Keratinocyte (primary cell): ENCODE measurements around the gene PCID2. TPM values are rescaled to one million over a fixed set of nuclear protein-coding genes. Genes with fewer than 3 reads are reported as not detected.

Source experiments
- DNase-seq: peaks from one replicate; pipeline ENCODE4 v3.0.0-alpha.2; 2011; ENCODE audit warnings: low read depth, missing footprints, low spot score
- FAIRE-seq: peaks from 2 replicates; lab custom pipeline; 2011; peaks lifted over from hg19 to GRCh38; lab: Jason Lieb, UNC
- H2AFZ ChIP-seq: 2 replicates; pipeline ENCODE4 v1.6.0; 2012; ENCODE audit warnings: low read length, control low read depth, inconsistent platforms; ENCODE audit not compliant: control insufficient read depth
- H3K27ac ChIP-seq: 2 replicates; pipeline ENCODE4 v1.5.1; 2011; ENCODE audit warnings: low read length; ENCODE audit not compliant: control insufficient read depth, insufficient read depth
- H3K27me3 ChIP-seq: 3 replicates; pipeline ENCODE4 v1.6.0; 2011; ENCODE audit warnings: low read length; ENCODE audit not compliant: control insufficient read depth, insufficient read depth; ENCODE audit errors: extremely low read depth
- H3K36me3 ChIP-seq, 2 experiments: 2 replicates in 1 of 2; 3 replicates in 1 of 2; pipeline ENCODE4 v1.5.1; 2011; ENCODE audit warnings: low read length in 2 of 2, mild to moderate bottlenecking in 1 of 2; ENCODE audit not compliant: control insufficient read depth in 2 of 2, insufficient read depth in 2 of 2; ENCODE audit errors: extremely low read depth in 1 of 2
- H3K4me1 ChIP-seq: 3 replicates; pipeline ENCODE4 v1.5.1; 2011; ENCODE audit warnings: low read length; ENCODE audit not compliant: control insufficient read depth, insufficient read depth; ENCODE audit errors: extremely low read depth
- H3K4me2 ChIP-seq: 3 replicates; pipeline ENCODE4 v1.6.0; 2011; ENCODE audit warnings: low read depth, low read length; ENCODE audit not compliant: control insufficient read depth, insufficient read depth; ENCODE audit errors: extremely low read depth
- H3K4me3 ChIP-seq, 3 experiments: fragments of 200-600 bp in 1 of 3; sonication (generic) in 1 of 3; 2 replicates in 2 of 3; 3 replicates in 1 of 3; pipeline ENCODE4 v1.5.1; 2011 to 2016; ENCODE audit warnings: low read length in 3 of 3, mild to moderate bottlenecking in 3 of 3, control low read depth in 2 of 3, inconsistent platforms in 1 of 3, low read depth in 1 of 3, mixed read lengths in 1 of 3, mixed run types in 1 of 3, moderate library complexity in 1 of 3; ENCODE audit not compliant: control insufficient read depth in 2 of 3, insufficient read depth in 2 of 3; ENCODE audit errors: extremely low read depth in 1 of 3
- H3K79me2 ChIP-seq: 2 replicates; pipeline ENCODE4 v1.6.0; 2012; ENCODE audit warnings: low read length; ENCODE audit not compliant: control insufficient read depth, insufficient read depth
- H3K9ac ChIP-seq: 3 replicates; pipeline ENCODE4 v1.6.0; 2011; ENCODE audit warnings: low read length; ENCODE audit not compliant: control insufficient read depth, insufficient read depth; ENCODE audit errors: extremely low read depth
- H3K9me1 ChIP-seq: 3 replicates; pipeline ENCODE4 v1.6.0; 2011; ENCODE audit warnings: low read length; ENCODE audit not compliant: control insufficient read depth, insufficient read depth; ENCODE audit errors: extremely low read depth
- H3K9me3 ChIP-seq: 2 replicates; pipeline ENCODE4 v1.5.1; 2012; ENCODE audit warnings: low read depth, low read length; ENCODE audit not compliant: control insufficient read depth
- H4K20me1 ChIP-seq: 3 replicates; pipeline ENCODE4 v1.6.0; 2011; ENCODE audit warnings: low read length; ENCODE audit not compliant: control insufficient read depth, insufficient read depth; ENCODE audit errors: extremely low read depth
- EZH2 ChIP-seq: IDR thresholded peaks from one replicate; pipeline ENCODE4 v1.6.1; 2012; ENCODE audit warnings: inconsistent platforms, mild to moderate bottlenecking, low read length, moderate library complexity
- dilution Hi-C: fragments of 300-500 bp; cut with MboI; formaldehyde crosslinking; loops from one replicate; pipeline ENCODE4 v1.7.0; 2020; ENCODE audit warnings: low sequenced_read_pairs; ENCODE audit not compliant: extremely low pct_ligation_motif_present
- polyA plus RNA-seq, 5 experiments: library from polyadenylated mRNA; depleted of rRNA in 3 of 5; stranded (reverse) in 3 of 5; stranded (forward) in 1 of 5; unstranded in 1 of 5; fragments of >200 nt; gene quantifications; 1 replicate in 1 of 5; 2 replicates in 3 of 5; 3 replicates in 1 of 5; pipeline versions ENCODE4 v1.2.1 to v1.2.3, GENCODE V29; 2011 to 2012; ENCODE audit warnings: missing spikeins in 2 of 5, low read depth in 1 of 5, low replicate concordance in 1 of 5
- TF ChIP-seq, protein P1 (sequence below), 3 experiments: IDR thresholded peaks in 1 of 3; conservative IDR thresholded peaks in 1 of 3; optimal IDR thresholded peaks in 1 of 3; 2 replicates in 2 of 3; 3 replicates in 1 of 3; pipeline versions ENCODE3 to v1.5.1; 2011; ENCODE audit warnings: low read length in 3 of 3, mild to moderate bottlenecking in 3 of 3, moderate library complexity in 2 of 3, control low read depth in 1 of 3, inconsistent platforms in 1 of 3; ENCODE audit not compliant: insufficient read depth in 2 of 3; ENCODE audit errors: extremely low read depth in 1 of 3

Gene PCID2
- polyA plus RNA-seq, 1 donor (not counting 4 experiments of a cell fraction or from before 2014, with no cell fraction given) = 76.5 TPM

- H3K79me2 ChIP-seq = no peaks in the 10 kb centered on the region
- FAIRE-seq (no peak), DNase-seq (no peak)
- H3K4me3 ChIP-seq = no peak overlapping the region
- H4K20me1 ChIP-seq = peaks cover 3% of the 10 kb centered on the region
- H3K4me1 ChIP-seq = peaks cover 4% of the 10 kb centered on the region
- no peak overlapping the region for H3K4me2 ChIP-seq
- TF ChIP-seq, protein P1, sequence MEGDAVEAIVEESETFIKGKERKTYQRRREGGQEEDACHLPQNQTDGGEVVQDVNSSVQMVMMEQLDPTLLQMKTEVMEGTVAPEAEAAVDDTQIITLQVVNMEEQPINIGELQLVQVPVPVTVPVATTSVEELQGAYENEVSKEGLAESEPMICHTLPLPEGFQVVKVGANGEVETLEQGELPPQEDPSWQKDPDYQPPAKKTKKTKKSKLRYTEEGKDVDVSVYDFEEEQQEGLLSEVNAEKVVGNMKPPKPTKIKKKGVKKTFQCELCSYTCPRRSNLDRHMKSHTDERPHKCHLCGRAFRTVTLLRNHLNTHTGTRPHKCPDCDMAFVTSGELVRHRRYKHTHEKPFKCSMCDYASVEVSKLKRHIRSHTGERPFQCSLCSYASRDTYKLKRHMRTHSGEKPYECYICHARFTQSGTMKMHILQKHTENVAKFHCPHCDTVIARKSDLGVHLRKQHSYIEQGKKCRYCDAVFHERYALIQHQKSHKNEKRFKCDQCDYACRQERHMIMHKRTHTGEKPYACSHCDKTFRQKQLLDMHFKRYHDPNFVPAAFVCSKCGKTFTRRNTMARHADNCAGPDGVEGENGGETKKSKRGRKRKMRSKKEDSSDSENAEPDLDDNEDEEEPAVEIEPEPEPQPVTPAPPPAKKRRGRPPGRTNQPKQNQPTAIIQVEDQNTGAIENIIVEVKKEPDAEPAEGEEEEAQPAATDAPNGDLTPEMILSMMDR (optimal IDR thresholded peaks at IDR 0.05 in 1 of 3, IDR thresholded peaks at IDR 0.05 in 1 of 3, conservative IDR thresholded peaks at IDR 0.05 in 1 of 3; ENCODE audit: extremely low read depth in 1 of 3, insufficient read depth in 2 of 3, low read length in 3 of 3) = no peak
- TF ChIP-seq EZH2 = no peak
- no peaks in the 10 kb centered on the region for H3K9me3 ChIP-seq
- H3K27ac ChIP-seq = no peak overlapping the region
- H3K9ac ChIP-seq = no peak overlapping the region
- no peak overlapping the region for H2AFZ ChIP-seq
- peaks cover 18 to 44% of the 10 kb centered on the region in 2 experiments for H3K36me3 ChIP-seq
- no peaks in the 10 kb centered on the region for H3K27me3 ChIP-seq
- no peaks in the 10 kb centered on the region for H3K9me1 ChIP-seq
- dilution Hi-C loops = no loop called here
Observed at GRCh38 chr13:113176280-113176679, 32.2 kb downstream of the PCID2 start.

DNA sequence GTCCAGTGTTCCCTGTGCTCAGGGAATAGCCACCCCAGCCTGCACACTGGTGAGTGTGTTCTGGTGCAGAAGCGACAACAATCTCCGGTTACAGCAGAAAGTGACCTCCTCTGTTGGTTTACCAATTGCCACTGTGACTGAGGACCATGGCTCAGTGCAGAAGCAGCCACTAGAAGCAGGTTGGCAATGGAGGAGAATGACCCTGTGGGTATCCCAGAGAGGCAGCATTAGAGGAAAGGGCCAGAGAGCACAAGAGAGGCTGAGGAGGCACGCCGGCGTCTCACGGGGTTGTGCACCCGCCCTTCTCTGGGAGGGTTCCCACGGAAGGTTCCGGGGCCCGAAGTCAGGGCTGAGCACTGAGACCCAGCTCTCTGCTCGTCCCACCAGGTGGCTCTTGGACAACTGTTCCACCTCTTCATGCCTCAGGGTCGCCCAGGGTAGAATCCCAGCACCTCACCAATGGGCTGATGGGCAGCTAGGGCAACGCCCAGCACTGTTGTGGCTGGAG, 36.0 kb downstream of the PCID2 start:
- Histone ChIP-seq H3K9me3 (no peaks in the 10 kb centered on the region), H3K4me1 (no peaks in the 10 kb centered on the region), H3K4me2 (no peak overlapping the region), H3K9ac (no peak overlapping the region), H4K20me1 (no peaks in the 10 kb centered on the region), H3K79me2 (no peaks in the 10 kb centered on the region), H3K4me3 (no peak overlapping the region), H2AFZ (no peak overlapping the region), H3K36me3 (peaks cover 11 to 19% of the 10 kb centered on the region in 2 experiments), H3K27me3 (no peaks in the 10 kb centered on the region), H3K27ac (no peak overlapping the region), H3K9me1 (no peaks in the 10 kb centered on the region)
- TF ChIP-seq, protein P1 (optimal IDR thresholded peaks at IDR 0.05 in 1 of 3, IDR thresholded peaks at IDR 0.05 in 1 of 3, conservative IDR thresholded peaks at IDR 0.05 in 1 of 3; ENCODE audit: extremely low read depth in 1 of 3, insufficient read depth in 2 of 3, low read length in 3 of 3) = no peak
- no peak for TF ChIP-seq EZH2
- dilution Hi-C loops = no loop called here
- DNase-seq (no peak), FAIRE-seq (no peak)
